Glutamatergic neuron (in vitro differentiated cells): ENCODE measurements around the gene XPO5. TPM values are rescaled to one million over a fixed set of nuclear protein-coding genes. Genes with fewer than 3 reads are reported as not detected.

Experiments
- DNase-seq: peaks from one replicate; pipeline ENCODE4 v3.0.0; 2022
- H3K27ac Mint-ChIP-seq: one replicate; pipeline ENCODE4 v1.8.0; 2020; ENCODE audit warnings: mild to moderate bottlenecking, mixed read lengths, inconsistent platforms; ENCODE audit not compliant: unreplicated experiment
- H3K27me3 Mint-ChIP-seq: one replicate; pipeline ENCODE4 v1.8.0; 2020; ENCODE audit warnings: mild to moderate bottlenecking, moderate library complexity, mixed read lengths, inconsistent platforms; ENCODE audit not compliant: unreplicated experiment
- H3K36me3 Mint-ChIP-seq: one replicate; pipeline ENCODE4 v1.8.0; 2020; ENCODE audit warnings: mild to moderate bottlenecking, mixed read lengths, inconsistent platforms; ENCODE audit not compliant: unreplicated experiment
- H3K4me1 Mint-ChIP-seq: one replicate; pipeline ENCODE4 v1.8.0; 2020; ENCODE audit warnings: mild to moderate bottlenecking, low read depth, mixed read lengths, inconsistent platforms; ENCODE audit not compliant: unreplicated experiment
- H3K4me3 Mint-ChIP-seq: one replicate; pipeline ENCODE4 v1.8.0; 2020; ENCODE audit warnings: mild to moderate bottlenecking, mixed read lengths, inconsistent platforms; ENCODE audit not compliant: unreplicated experiment
- H3K9me3 Mint-ChIP-seq: one replicate; pipeline ENCODE4 v1.8.0; 2020; ENCODE audit warnings: mild to moderate bottlenecking, moderate library complexity, mixed read lengths, inconsistent platforms; ENCODE audit not compliant: unreplicated experiment
- CTCF ChIP-seq: fragments of 200-600 bp; sonication (generic); IDR thresholded peaks from one replicate; pipeline ENCODE4 v1.5.0; 2021; ENCODE audit not compliant: partially characterized antibody, unreplicated experiment
- total RNA-seq: library from RNA; stranded (reverse); fragmentation: NEBNext Ultra II Directional; extraction: Animal tissue kit (Norgen Biotek cat#: 25700); gene quantifications from one replicate; pipeline ENCODE4 v1.2.1, GENCODE V29; 2021; ENCODE audit not compliant: unreplicated experiment

XPO5 gene
- total RNA-seq, 1 donor from 2014 or later: 52.7 TPM

DNA sequence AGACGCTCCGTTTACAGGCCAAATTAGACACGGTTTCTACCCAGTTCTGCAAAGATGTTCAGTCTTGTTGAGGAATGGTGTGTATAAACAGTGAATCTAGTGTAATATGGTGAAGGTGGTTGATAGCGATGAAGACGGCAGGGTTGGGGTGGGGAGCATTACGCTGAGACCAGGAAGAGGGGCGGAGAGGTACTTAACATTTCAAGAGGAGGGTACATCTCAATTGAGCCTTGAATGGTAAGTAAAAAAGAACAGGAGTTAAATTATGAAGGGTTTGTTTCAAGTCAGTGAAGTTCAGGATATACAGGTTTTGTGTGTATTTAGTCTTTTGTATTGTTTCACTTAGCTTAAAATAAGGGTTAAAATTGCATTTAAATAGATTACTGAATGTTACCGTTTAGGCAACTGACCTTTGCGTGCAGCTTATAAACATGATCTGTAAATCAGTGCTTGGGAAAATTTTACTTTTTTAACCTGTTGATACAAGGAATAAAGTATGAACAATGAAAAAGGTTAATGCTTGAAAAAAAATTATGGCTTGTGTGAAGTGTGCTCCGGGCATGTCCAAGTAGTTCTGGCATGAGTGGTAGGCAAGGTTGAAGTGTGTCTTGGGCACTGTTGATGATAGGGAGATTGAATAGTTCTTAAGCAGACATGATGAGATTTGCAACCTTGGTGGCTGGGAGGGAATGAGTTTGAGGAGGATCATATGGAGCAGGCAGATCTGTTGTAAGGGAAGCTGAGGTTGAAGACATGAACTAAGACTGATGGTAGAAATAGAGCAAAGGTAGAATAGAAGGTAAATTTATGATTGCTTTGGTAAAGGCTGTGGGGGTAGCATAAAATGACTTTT lies 58.1 kb downstream of the XPO5 start:
- no peak for TF ChIP-seq CTCF
- peaks cover 12% of the 10 kb centered on the region for H3K4me1 Mint-ChIP-seq
- peaks cover 2% of the 10 kb centered on the region for H3K9me3 Mint-ChIP-seq
- H3K36me3 Mint-ChIP-seq: peaks cover 4% of the 10 kb centered on the region
- no peak for DNase-seq
- H3K27me3 Mint-ChIP-seq: peaks cover 5% of the 10 kb centered on the region
- H3K4me3 Mint-ChIP-seq: no peak overlapping the region
- H3K27ac Mint-ChIP-seq: no peak overlapping the region

- peaks cover 2% of the 10 kb centered on the region for H3K9me3 Mint-ChIP-seq
- peak; percentile 93 for DNase-seq
- H3K4me3 Mint-ChIP-seq: no peak within 1 kb of the TSS
- H3K4me1 Mint-ChIP-seq: peaks cover 12% of the 10 kb centered on the region
- H3K27ac Mint-ChIP-seq: no peak within 1 kb of the TSS
- peaks cover 7% of the 10 kb centered on the region for H3K27me3 Mint-ChIP-seq
- H3K36me3 Mint-ChIP-seq: peaks cover 4% of the 10 kb centered on the region
- TF ChIP-seq CTCF: no peak
Observed at GRCh38 chr6:43516697-43517504, 58.9 kb downstream of the XPO5 start, which contains the start of the genes POLR1C and YIPF3. Gene POLR1C (plus strand): TSS chr6:43517089. CDS start chr6:43517110, 21 bp downstream. Gene YIPF3 (minus strand): TSS chr6:43516926. CDS start chr6:43516807, 119 bp downstream.

DNA sequence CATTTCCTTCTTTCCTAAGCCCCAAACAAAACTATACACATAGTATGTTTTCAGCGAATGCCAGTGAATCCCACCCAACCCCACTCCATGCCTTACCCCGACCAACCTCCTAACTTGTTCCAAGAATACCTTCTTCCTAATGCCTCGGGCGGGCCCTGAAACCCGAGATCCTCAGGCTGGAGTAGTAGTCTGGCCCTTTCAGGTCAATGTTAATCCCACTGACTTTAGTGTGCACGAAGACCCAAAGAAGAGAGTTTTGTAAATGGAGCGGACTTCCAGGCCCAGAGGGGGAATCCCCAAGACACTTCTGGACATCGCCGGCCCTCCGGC lies 59.5 kb downstream of the XPO5 start:
- Mint-ChIP-seq H3K4me3 (no peak overlapping the region), H3K9me3 (peaks cover 2% of the 10 kb centered on the region), H3K36me3 (peaks cover 8% of the 10 kb centered on the region), H3K27ac (no peak overlapping the region), H3K27me3 (peaks cover 8% of the 10 kb centered on the region), H3K4me1 (peaks cover 12% of the 10 kb centered on the region)
- DNase-seq: no peak
- TF ChIP-seq CTCF: no peak

GRCh38 chr6:43515808-43516207 lies 60.0 kb downstream of the XPO5 start:
- no peak for TF ChIP-seq CTCF
- Mint-ChIP-seq H3K9me3 (peaks cover 2% of the 10 kb centered on the region), H3K4me1 (peaks cover 12% of the 10 kb centered on the region), H3K36me3 (peaks cover 8% of the 10 kb centered on the region), H3K4me3 (no peak overlapping the region), H3K27me3 (peaks cover 10% of the 10 kb centered on the region), H3K27ac (no peak overlapping the region)
- no peak for DNase-seq
